Tibial nerve (tissue), 4 donors: ENCODE data around the gene SIGLEC15. TPM values are rescaled to one million over a fixed set of nuclear protein-coding genes. Genes with fewer than 3 reads are reported as not detected.

Experiments used
- DNase-seq, 2 donors: peaks; one replicate each; pipeline ENCODE4 v3.0.0-alpha.2; 2019; ENCODE audit warnings: low spot score in 2 of 2
- H3K27ac ChIP-seq, 4 donors: fragments of 200-600 bp; sonication (generic) in 3 of 4; one replicate each; pipeline ENCODE4 v1.5.1; 2017 to 2019; ENCODE audit warnings: mild to moderate bottlenecking in 1 of 4
- H3K27me3 ChIP-seq, 2 donors: fragments of 200-600 bp; sonication (generic) in 1 of 2; one replicate each; pipeline versions ENCODE4 v1.5.1 to v1.6.0; 2017 to 2019
- H3K36me3 ChIP-seq, 3 donors: fragments of 200-600 bp; sonication (generic); one replicate each; pipeline ENCODE4 v1.5.1; 2018 to 2019
- H3K4me1 ChIP-seq, 4 donors: fragments of 200-600 bp; sonication (generic) in 3 of 4; one replicate each; pipeline ENCODE4 v1.5.1; 2017 to 2019
- H3K4me3 ChIP-seq, 4 donors: fragments of 200-600 bp; sonication (generic) in 3 of 4; one replicate each; pipeline ENCODE4 v1.5.1; 2017 to 2019; ENCODE audit warnings: mild to moderate bottlenecking in 1 of 4, moderate library complexity in 1 of 4
- H3K9me3 ChIP-seq, 4 donors: fragments of 200-600 bp; sonication (generic) in 3 of 4; one replicate each; pipeline ENCODE4 v1.5.1; 2017 to 2019
- EP300 ChIP-seq, 2 donors: sonication (generic); formaldehyde crosslinking; IDR thresholded peaks; one replicate each; pipeline ENCODE4 v1.6.1; 2017; ENCODE audit warnings: antibody characterized with exemption in 2 of 2, mild to moderate bottlenecking in 1 of 2
- POLR2A ChIP-seq, 2 donors: fragments of 450-650 bp; IDR thresholded peaks; one replicate each; pipeline ENCODE4 v1.6.1; 2017; ENCODE audit warnings: antibody characterized with exemption in 2 of 2, mild to moderate bottlenecking in 2 of 2, moderate library complexity in 2 of 2
- WGBS, 2 donors: methylation state at CpG; one replicate each; pipeline ENCODE4 v1.1.5; 2018; 5-methylcytosine and 5-hydroxymethylcytosine counted together
- small RNA-seq: library from RNA; depleted of rRNA; stranded (forward); fragments of <200 nt; gene quantifications from one replicate; pipeline ENCODE3, GENCODE V24; 2016
- total RNA-seq, 4 donors: library from RNA; depleted of rRNA; stranded (reverse); fragments of >200 nt; gene quantifications; one replicate each; pipeline ENCODE4 v1.1.0, GENCODE V29; 2016
- TF ChIP-seq, protein P1 (sequence below), 5 experiments: fragments of 200-600 bp in 3 of 5; fragments of 450-650 bp in 2 of 5; sonication (generic) in 3 of 5; IDR thresholded peaks; one replicate each; pipeline ENCODE4 v1.5.1; 2016 to 2019; ENCODE audit warnings: antibody characterized with exemption in 5 of 5, mild to moderate bottlenecking in 3 of 5, moderate library complexity in 2 of 5

SIGLEC15 gene
- total RNA-seq, 4 donors from 2014 or later, result 4.7 TPM; not detected in 3

DNA sequence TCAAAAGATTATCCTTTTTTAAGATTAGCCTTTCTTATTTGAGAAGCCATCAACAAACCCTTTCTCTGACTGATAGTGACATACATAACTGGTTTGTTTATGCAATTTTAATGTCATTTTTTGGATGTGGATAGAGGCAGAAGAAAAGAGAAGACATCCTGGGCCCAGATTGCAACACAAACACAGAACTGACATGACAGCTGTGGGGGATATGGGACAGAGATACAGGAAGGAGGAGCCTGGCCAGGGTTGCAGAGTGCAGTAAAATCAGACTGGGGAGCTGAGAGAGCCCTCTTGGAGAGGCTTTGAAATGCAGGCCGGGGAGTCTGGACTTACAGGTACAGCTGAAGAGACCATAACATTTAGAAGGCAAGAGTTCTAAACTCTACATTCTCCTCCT lies 65.1 kb downstream of the SIGLEC15 start:
- TF ChIP-seq POLR2A (IDR thresholded peaks at IDR 0.05) (no peak), EP300 (IDR thresholded peaks at IDR 0.05) (no peak)
- TF ChIP-seq, protein P1, sequence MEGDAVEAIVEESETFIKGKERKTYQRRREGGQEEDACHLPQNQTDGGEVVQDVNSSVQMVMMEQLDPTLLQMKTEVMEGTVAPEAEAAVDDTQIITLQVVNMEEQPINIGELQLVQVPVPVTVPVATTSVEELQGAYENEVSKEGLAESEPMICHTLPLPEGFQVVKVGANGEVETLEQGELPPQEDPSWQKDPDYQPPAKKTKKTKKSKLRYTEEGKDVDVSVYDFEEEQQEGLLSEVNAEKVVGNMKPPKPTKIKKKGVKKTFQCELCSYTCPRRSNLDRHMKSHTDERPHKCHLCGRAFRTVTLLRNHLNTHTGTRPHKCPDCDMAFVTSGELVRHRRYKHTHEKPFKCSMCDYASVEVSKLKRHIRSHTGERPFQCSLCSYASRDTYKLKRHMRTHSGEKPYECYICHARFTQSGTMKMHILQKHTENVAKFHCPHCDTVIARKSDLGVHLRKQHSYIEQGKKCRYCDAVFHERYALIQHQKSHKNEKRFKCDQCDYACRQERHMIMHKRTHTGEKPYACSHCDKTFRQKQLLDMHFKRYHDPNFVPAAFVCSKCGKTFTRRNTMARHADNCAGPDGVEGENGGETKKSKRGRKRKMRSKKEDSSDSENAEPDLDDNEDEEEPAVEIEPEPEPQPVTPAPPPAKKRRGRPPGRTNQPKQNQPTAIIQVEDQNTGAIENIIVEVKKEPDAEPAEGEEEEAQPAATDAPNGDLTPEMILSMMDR (IDR thresholded peaks at IDR 0.05), result no peak
- WGBS, 2 donors, result 95 to 100% methylated on average over 1 of the region's 1 CpG
- H3K4me1 ChIP-seq, result no peaks in the 10 kb centered on the region
- DNase-seq, result no peak
- peaks cover 0 to 51% (median 0%) of the 10 kb centered on the region in 3 donors for H3K36me3 ChIP-seq
- no peak overlapping the region for H3K4me3 ChIP-seq
- no peaks in the 10 kb centered on the region for H3K9me3 ChIP-seq
- no peaks in the 10 kb centered on the region for H3K27me3 ChIP-seq
- no peak overlapping the region for H3K27ac ChIP-seq

DNA sequence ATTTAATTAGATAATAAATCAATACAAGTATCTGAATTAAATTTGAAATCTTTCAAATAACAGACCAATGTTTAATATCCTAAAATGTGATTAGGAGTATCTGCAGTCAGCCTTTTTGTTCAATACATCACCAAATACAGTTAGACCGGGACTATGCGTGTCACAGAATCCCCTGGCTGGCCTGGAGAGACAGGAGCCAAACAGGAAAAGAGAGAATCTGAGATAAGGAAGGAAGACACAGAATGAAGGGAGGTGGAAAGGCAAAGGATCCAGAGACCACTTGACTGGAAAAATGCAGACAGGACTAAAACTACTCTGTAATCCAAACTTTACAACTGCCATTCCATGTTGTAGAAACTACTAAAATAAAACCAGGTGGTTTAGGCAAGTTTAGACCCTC lies 66.3 kb downstream of the SIGLEC15 start:
- WGBS, 2 donors, result 85 to 88% methylated on average over 2 of the region's 2 CpGs
- no peak for TF ChIP-seq EP300 (IDR thresholded peaks at IDR 0.05)
- no peak for TF ChIP-seq POLR2A (IDR thresholded peaks at IDR 0.05)
- TF ChIP-seq, protein P1 (IDR thresholded peaks at IDR 0.05), result no peak
- DNase-seq, result no peak
- no peaks in the 10 kb centered on the region for H3K27me3 ChIP-seq
- H3K36me3 ChIP-seq, result peaks cover 0 to 51% (median 0%) of the 10 kb centered on the region in 3 donors
- H3K4me3 ChIP-seq, result no peak overlapping the region
- H3K4me1 ChIP-seq, result no peaks in the 10 kb centered on the region
- no peak overlapping the region for H3K27ac ChIP-seq
- no peaks in the 10 kb centered on the region for H3K9me3 ChIP-seq

Small RNAs within 50 kb of the gene (small RNA-seq; reads per million reads assigned to genes)
- gene AC087685.1, result not detected

Other genes starting within 250 kb of the SIGLEC15 start
- 1 to 10 TPM in 1 of 4 donors, under 1 TPM in 2, not detected in 1; 0.42 to 1.1 (median 0.60) TPM for gene SLC14A2, start 210.2 kb upstream of the SIGLEC15 start, total RNA-seq
- gene SLC14A1, start 101.5 kb upstream of the SIGLEC15 start, total RNA-seq, result 1 to 10 TPM in 1 of 4 donors, under 1 TPM in 2, not detected in 1; 0.39 to 3.7 (median 0.60) TPM
- 10 to 100 TPM; 26.1 to 48.3 (median 40.6) TPM for gene EPG5, start 141.7 kb downstream of the SIGLEC15 start, total RNA-seq
- gene PSTPIP2, start 246.6 kb downstream of the SIGLEC15 start, total RNA-seq, result 1 to 10 TPM; 5.4 to 9.9 (median 7.1) TPM